NOMO-1 treated with dmso at 0.1 percent for 144 hours (cell line): ENCODE results near the gene ANG.
"Not testable (repeated sequence)": the region's sequence is repeated elsewhere in the genome, so short reads cannot be mapped to it uniquely, and the experiment has no call there.

Source experiments
- DNase-seq: peaks from one replicate; lab custom pipeline; 2025; ENCODE audit not compliant: unreplicated experiment; lab: John Stamatoyannopoulos, UW

ANG gene

DNA sequence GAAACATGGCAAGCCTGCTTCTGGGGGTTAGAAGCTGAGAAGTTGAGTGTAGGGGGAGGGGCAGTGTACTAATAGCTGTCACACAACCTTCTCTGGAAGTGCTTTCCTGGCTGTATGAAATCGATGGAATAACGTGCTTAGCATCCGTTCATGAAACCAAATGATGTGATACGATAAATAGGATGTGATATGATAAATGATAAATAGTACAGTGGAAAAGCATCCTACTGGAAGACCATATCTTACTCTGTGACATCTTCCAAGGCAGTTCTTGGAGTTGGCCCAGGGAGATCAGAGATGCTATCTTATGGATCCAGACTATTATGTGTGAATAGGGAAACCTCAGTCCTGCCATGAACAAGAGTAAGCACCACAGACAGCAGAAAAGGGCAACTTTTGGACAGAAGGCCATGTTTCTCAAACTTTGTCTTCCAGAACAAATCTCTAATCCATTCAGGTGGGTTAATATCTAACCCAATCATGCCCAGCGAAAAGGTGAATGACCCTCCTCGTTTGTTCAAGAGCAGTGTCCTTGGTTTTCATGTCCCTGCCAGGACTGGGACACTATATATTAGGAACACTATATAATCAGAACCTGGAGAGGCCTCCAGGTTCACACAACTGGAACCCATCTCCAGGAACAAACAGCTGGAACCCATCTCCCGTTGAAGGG lies at the start of gene ANG:
ANG (plus strand) TSS at position 598 of the 673 bp plus-strand sequence. CDS start 4,801 bp downstream, outside the sequence.
- no peak for DNase-seq

DNA sequence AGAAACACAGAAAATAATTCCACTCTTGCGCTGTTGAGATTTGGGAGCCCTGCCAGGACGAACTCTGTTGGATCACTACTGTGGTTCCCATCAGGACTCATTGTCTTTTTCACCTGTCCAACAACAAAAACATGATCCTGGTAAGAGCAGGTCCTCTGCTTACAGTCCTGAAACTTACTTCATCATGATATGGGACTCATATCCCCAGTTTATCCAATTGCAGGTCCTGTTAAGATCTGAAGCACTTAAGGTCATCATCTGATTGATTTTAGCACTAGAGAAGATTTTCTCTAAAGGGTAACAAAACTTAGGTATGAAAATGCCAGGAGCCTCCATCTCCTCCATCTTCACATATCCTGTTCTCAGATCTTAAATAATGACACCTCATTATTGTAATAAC lies 47.0 kb upstream of the ANG start, which contains the start of gene OR6S1:
OR6S1 (minus strand) TSS at position 101 of the 400 bp plus-strand sequence; CDS start at position 101, 0 bp downstream.
- DNase-seq: no peak

DNA sequence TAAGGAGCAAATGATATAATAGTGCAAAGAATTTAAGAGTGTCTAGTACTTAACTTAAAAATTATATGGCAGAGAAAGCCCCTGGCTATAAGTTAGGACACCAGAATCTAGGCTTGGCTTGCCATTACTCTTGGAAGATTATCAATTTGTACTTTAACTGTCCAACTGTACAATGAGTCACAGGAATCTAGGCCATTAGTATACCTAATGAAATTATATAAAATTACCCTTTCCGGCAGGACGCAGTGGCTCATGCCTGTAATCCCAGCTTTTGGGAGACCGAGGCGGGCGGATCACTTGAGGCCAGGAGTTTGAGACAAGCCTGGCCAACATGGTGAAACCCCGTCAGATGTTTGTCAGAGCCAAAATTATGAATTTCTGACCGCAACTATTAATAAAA lies 46.4 kb upstream of the ANG start:
- no peak for DNase-seq

DNA sequence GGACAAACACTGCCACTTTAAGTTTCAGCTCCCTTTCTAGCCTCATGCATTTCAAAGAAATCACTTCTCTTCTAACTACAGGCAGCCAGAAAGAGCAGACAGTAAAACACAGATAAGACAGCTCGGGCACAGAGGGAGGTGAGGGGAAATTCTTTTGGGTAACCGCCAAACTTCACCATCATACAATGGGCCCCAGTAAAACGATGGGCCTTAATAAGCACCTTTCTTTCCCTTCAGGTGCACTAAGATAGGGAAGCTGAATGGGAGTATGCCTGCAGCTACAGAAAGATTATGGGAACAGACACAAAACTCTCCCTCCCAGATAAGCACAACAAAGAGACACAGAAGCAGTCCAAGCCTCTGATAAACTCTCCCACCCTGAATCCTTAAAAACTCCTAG lies 45.8 kb upstream of the ANG start:
- not testable (repeated sequence) for DNase-seq

DNA sequence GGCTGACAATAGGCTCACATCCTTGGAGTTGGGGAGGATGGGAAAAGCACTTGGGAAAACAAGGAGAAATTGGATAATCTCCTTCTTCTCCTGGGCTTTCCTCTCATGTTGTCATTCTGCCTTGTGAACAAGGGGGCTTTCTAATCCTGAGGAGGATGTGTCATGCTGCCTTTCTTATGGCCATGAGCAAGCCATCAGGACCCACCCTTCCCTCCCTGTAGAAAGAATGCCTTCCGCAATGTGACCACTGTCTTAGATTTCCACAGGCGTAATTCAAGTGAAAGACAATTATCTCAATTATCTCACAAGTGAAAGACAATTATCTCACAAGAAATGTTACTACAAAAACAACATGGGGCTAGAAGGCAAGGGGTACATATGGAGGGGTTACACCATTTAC lies 44.0 kb upstream of the ANG start:
- no peak for DNase-seq

DNA sequence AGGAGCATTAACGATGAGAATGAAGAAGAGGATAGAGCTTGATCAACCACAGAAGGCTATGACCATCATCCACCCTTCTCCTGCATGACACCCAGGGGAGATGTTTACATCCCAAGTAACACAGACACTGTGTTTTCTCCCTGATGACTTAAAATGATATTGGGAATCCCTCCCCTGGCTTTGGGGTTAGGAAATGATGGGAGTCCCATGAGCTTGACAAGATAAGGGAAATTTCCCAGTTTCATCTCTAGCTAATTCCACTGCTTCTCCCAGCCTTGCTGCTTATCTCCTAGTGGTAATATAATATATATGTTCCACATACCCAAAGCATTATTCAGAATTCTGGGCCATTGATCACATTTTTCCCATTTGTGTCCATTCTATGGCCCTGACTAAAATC lies 43.1 kb upstream of the ANG start:
- no peak for DNase-seq

DNA sequence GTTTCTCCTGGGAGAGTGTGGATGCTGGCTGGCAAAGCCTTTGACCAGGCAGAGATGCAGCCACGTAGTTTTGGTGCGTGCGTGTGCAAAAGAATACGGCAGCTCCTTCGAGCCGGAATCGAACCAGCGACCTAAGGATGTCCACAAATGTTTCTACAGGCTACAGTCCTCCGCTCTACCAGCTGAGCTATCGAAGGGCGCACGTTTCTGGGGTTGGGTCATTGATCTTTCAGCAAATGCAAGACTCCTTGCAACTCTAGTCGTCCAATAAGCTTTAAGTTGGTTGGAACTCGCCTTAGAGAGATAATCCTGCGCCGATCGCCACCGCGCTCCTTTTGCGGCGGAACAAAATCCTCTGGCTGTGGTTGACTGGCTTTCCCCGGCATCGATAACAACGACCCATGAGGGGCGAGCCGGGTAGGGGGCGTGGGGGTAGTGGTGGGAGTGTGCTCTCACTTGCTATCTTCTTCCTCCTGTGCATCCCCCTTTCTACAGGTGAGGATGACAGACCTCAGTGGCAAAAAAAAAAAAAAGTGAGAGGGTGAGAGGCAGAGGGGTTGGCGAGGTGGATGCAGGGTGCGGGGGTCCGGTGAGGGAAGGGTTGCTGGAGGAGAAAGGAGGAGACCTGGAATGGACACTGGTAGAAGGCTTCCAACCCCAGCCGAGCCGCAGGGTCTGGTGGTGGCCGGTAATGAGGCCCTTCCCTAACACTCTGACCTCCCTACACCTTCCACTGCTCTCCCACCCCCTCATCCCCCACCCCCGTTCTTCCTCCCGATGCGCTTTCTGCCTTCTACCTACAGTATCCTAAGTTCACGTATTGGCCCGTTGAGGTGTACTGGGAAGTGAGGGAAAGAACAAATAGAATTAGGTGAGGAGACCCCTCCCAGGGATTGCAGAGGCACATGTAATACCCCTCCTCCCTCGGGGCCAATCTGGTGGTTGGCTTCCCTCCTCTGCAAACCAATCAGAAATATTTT lies 35.3 kb upstream of the ANG start:
- no peak for DNase-seq

DNA sequence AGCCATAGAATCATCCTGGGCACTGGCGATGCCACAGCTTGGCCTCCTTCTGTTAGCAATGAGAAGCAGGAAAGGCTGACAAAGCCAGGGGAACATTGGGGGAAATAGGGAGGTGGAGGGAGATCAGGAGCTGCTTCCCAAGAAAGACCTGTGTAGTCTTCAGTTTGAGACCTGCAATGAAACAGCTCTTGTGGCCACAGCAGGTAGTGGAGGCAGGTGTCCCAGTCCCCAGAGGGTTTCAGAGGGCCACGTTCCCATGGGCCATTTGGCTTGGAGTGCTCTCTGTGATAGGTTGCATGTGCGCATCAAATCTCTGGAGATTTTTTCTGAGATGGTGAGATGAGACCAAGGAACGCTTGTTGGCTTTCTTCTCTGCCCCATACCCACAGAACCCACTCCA lies 32.7 kb upstream of the ANG start:
- no peak for DNase-seq

DNA sequence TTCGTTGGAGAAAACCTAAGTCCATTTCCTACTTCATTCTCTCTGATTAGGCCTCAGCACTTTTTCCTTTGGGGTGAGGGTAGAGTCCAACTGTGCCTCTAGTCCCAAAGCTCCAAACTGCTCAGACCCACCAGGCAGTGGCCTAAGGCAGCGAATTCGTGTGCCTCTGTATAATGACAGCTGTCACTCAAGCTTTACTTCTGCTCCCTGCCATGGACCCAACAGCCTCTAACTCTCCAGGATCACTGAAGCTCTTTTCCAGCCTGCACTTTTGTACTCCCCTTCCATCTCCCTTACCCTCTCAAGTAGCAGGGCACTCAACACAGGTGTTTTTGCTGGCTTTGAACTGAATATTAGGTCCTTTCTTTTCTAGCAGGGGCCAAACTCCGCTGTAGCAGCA lies 32.3 kb upstream of the ANG start:
- no peak for DNase-seq

DNA sequence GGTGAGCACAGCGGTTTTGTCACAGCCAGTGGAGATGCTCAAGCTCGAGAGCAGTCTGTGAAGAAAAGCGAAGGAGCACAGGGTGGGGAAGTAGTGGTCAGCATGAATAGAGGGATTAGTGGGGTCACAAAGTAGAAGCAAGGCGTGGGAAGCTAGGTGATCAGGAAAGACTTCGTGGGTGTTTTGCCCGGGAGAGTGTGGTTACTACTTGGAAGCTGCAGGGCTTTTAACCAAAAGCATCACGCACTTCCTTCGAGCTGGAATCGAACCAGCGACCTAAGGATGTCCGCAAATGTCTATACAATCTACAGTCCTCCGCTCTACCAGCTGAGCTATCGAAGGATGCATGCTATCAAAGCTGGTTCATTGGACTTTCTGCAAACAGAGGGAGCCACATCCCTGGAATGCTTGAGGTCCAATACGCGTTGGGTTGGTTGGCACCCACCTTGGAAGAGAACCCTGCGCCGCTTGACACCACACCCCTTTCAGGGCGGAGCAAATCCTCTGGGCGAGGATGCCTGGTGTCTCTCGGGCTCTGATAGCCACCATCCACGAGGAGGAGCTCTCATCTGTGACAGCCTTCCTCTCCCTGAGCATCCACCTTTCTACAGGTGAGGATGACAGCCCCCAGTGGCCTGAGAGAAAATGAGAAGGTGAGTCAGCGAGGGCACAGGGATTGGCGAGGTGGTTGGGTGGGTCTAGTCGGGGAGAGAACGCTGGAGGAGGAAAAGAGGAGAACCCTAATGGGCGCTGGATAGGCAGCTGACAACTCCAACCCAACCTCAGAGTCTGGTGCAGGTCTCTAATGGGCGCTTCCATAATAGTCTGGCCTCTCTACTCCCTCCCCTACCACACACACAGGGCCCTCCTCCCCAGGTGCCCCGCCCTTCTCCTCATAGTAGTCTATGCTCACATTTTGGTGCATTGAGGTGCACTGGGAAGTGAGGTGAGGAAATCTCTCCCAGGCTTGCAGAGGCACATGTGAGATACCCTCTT lies 31.1 kb upstream of the ANG start:
- no peak for DNase-seq

DNA sequence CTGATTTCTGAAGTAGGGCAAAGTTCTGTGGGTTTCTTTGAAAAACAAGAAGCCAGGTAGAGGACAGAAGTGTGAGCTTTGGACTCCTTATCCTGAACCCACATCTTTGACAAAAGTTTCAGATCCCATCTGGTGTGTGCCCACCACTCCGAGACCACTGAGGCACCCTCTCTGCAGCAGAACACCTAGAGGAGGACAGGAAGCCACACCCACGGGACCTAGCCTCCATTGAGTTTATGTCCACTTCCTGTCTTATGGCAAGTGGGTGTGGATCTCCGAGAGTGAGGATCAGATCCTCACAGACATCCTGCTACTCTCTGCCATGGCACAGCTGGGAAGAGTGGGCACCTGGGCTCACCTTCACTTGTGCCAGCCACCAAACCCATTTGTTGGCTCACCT lies 30.3 kb upstream of the ANG start:
- no peak for DNase-seq

DNA sequence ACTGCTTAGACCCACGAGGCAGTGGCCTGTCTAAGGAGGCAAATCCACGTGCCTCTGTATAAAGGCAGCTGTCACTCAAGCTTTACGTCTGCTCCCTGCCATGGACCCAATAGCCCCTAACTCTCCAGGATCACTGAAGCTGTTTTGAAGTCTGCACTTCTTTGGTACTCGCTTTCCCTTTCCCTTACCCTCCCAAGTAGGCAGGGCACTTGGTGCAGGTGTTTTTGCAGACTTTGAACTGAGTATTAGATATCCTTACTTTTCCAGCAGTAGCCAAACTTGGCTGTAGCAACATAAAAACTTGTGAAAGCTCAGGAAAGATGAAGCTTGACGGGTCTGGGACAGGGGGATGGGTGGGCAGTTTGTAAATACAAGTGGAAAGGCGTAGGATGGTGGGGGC lies 29.2 kb upstream of the ANG start:
- DNase-seq: no peak

DNA sequence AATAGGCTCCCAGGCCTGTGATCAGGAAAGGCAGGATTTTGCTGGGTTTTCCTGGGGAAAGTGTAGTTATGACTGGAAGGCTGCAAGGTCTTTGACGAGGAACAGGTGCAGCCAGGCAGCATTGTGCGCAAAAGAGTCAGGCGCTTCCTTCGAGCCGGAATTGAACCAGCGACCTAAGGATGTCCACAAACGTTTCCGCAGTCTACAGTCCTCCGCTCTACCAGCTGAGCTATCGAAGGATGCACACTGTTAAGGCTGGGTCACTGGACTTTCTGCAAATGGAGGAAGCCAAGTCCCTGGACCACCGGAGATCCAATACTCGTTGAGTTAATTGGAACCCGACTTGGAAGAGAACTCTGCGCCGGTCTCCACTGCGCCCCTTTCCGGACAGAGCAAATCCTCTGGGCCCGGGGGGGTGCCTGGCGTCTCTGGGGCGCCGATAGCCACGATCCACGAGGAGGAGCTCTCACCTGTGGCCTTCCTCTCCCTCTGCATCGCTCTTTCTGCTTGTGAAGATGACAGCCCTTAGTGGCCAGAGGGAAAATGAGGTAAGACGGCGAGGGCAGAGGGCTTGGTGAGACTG lies 28.7 kb upstream of the ANG start:
- no peak for DNase-seq

DNA sequence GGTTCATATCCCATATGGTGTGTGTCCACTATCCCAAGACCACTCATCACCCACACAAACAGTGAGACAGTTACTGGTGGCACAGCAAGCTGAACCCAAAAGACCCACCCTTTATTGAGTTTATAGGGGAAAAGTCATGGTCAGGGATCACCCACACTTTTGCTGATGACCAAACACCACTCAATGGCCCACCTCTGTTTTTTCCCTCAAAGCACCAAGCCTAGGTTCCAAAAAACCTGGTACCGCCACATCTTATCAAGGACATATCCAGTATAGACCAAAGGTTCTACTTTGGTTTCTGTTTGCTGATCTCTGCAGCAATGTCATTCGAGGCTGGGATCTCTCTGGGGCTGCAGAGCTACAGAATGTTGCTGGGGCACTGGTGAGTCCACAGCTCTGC lies 27.4 kb upstream of the ANG start:
- DNase-seq: no peak

DNA sequence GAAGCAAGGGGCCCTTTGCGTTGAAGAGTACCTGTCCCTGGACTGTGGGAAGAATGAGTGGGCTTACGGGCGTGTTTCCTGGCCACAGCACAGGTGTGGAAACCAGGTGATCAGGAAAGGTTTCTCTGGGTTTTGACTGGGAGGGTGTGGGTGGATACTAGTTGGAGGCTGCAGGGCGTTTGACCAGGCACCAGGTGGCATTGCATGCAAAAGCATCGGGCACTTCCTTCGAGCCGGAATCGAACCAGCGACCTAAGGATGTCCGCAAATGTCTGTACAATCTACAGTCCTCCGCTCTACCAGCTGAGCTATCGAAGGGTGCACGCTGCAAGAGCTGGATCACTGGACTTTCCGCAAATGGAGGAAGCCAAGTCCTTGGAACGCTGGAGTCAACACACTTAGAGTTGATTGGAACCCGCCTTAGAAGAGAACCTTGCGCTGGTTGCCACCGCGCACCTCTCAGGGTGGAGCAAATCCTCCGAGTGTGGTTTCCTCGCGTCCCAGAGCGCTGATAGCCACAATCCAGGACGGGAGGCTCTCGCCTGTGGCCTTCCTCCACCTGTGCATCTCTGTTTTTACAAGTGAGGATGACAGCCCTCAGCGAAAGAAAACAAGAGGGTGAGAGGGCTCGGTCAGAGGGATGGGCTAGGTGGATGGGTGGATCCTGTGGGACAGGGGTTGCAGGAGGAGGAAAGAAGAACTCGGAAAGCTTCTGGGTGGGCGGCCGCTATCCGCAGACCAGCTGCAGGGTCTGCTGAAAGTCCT lies 25.4 kb upstream of the ANG start:
- peak; percentile 69 for DNase-seq

DNA sequence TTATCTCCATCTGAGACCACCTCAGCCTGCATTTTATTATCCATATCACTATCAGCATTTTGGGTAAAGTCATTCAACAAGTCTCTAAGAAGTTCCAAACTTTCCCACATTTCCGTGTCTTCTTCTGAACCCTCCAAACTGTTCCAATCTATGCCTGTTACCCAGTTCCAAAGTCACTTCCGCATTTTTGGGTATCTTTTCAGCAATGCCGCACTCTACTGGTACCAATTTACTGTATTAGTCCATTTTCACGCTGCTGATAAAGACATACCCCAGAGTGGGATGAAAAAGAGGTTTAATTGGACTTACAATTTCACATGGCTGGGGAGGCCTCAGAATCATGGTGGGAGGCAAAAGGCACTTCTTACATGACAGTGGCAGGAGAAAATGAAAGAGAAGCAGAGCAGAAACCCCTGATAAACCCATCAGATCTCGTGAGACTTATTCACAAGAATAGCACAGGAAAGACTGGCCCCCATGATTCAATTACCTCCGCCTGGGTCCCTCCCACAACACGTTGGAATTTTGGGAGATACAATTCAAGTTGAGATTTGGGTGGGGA lies 22.1 kb upstream of the ANG start:
- DNase-seq: not testable (repeated sequence)

DNA sequence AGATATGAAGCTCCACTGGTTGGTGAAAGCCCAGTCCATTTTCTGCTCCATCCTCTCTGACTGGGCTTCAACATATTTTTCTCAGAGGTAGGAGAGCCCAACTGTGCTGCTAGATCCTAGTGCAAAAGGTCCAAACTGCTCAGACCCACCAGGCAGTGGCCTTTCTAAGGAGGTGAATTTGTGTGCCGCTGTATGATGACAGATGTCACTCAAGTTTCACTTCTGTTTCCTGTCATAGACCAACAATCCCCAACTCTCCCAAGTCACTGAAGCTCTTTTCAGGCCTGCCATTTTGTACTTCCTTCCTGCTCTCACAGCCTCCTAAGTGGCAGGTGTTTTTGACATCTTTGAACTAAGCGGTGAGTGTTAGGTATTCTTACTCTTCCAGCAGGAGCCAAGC lies 20.6 kb upstream of the ANG start:
- DNase-seq: no peak

DNA sequence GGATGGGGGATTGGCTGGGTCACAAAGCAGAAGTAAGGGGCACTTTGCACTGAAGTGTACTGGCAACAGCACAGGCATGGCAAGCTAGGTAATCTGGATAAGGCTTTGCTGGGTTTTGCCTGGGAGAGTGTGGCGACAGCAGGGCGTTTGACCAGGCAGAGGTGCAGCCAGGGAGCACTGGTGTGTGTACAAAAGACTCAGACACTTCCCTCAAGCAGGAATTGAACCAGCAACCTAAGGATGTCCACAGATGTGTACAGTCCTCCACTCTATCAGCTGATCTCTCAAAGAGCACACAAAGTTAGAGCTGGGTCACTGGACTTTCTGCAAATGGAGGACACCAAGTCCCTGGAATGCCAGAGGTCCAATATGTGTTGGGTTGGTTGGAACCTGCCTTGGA lies 19.6 kb upstream of the ANG start:
- no peak for DNase-seq

DNA sequence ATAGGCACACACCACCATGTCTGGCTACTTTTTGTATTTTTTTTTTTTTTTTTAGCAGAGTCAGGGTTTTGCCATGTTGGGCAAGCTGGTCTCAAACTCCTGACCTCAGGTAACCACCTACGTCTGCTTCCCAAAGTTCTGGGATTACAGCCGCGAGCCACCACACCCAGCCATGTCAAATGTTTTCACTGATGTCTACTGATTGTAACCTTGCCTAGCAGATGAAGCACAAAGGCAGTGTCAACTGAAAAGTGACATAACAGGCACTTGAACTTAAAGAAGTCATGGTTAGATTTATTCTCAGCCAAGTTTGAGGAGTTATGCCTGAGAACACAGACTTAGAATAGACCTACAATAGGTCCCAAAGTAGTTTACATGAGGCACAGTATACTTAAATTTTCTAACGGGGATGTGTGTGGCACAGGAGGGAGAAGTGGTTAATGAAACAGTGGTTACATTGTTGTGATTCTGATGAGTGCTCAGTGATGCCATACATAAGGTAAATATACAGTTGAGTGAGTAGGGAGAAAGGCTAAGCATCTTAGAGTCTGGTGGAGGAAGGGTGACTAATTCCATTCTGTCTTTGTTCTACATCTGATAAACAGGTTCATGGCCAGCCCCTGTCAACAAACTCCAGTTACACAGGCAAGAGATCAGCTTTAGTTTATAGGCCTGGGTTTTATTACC lies 16.8 kb upstream of the ANG start:
- DNase-seq: no peak
